BLaER1 treated with 17β-estradiol and CSF1 and Interleukin-3, amounts not matched to agents 10 nM and 100 nM (cell line): ENCODE data around the gene SEMA6B.

Source experiments
- H3K27ac ChIP-seq, 11 experiments: shearing (Covaris generic); formaldehyde crosslinking; 2 replicates each; pipeline ENCODE4 v1.8.1; 2022
- H3K27me3 ChIP-seq, 11 experiments: shearing (Covaris generic); formaldehyde crosslinking; 2 replicates each; pipeline ENCODE4 v1.8.1; 2022
- H3K36me3 ChIP-seq, 11 experiments: shearing (Covaris generic); formaldehyde crosslinking; 2 replicates each; pipeline ENCODE4 v1.8.1; 2022
- H3K4me1 ChIP-seq, 10 experiments: shearing (Covaris generic); formaldehyde crosslinking; 2 replicates each; pipeline ENCODE4 v1.8.1; 2022
- H3K4me2 ChIP-seq, 11 experiments: shearing (Covaris generic); formaldehyde crosslinking; 2 replicates each; pipeline ENCODE4 v1.8.1; 2022
- H3K4me3 ChIP-seq, 10 experiments: shearing (Covaris generic); formaldehyde crosslinking; 2 replicates each; pipeline ENCODE4 v1.8.1; 2022
- H3K9ac ChIP-seq, 11 experiments: shearing (Covaris generic); formaldehyde crosslinking; 2 replicates each; pipeline ENCODE4 v1.8.1; 2022
- H3K9me3 ChIP-seq, 11 experiments: shearing (Covaris generic); formaldehyde crosslinking; replicated peaks in 1 of 11; 2 replicates each; pipeline ENCODE4 v1.8.1; 2022
- H4K20me1 ChIP-seq, 11 experiments: shearing (Covaris generic); formaldehyde crosslinking; 2 replicates each; pipeline ENCODE4 v1.8.1; 2022
- Cebpa-rat ChIP-seq, 11 experiments: shearing (Covaris generic); IDR thresholded peaks; 2 replicates each; pipeline ENCODE4 v1.8.1; 2022

Gene SEMA6B

GRCh38 chr19:4507150-4507452, 52.4 kb downstream of the SEMA6B start:
- H3K27ac ChIP-seq: peak overlapping the region in 6 of 11 experiments; percentile 13 to 79 (median 52); a peak in 10 of 22 replicates
- no peak for TF ChIP-seq Cebpa-rat (IDR thresholded peaks at IDR 0.05)
- H3K27me3 ChIP-seq: no peaks in the 10 kb centered on the region
- peaks cover 4 to 37% (median 15%) of the 10 kb centered on the region in 11 experiments; a peak in 21 of 22 replicates for H3K36me3 ChIP-seq
- no peak overlapping the region for H3K4me3 ChIP-seq
- peak overlapping the region in 3 of 11 experiments; percentile 16 to 60 (median 47); a peak in 6 of 22 replicates for H3K9ac ChIP-seq
- no peaks in the 10 kb centered on the region; a peak in 1 of 22 replicates for H3K9me3 ChIP-seq
- H3K4me1 ChIP-seq: peaks cover 32 to 70% (median 48%) of the 10 kb centered on the region in 10 experiments
- H4K20me1 ChIP-seq: peaks cover 0 to 31% (median 20%) of the 10 kb centered on the region in 11 experiments; a peak in 17 of 22 replicates
- H3K4me2 ChIP-seq: peak overlapping the region in 7 of 11 experiments; percentile 75 to 92 (median 78); a peak in 14 of 22 replicates

- Histone ChIP-seq H3K9ac (peak overlapping the region in 7 of 11 experiments; percentile 2 to 60 (median 37); a peak in 9 of 22 replicates), H3K36me3 (peaks cover 9 to 42% (median 20%) of the 10 kb centered on the region in 11 experiments; a peak in 21 of 22 replicates), H3K4me3 (no peak overlapping the region), H3K9me3 (no peaks in the 10 kb centered on the region; a peak in 1 of 22 replicates), H3K4me2 (peak overlapping the region in 9 of 11 experiments; percentile 19 to 92 (median 77); a peak in 16 of 22 replicates), H3K27ac (peak overlapping the region in 7 of 11 experiments; percentile 13 to 79 (median 52); a peak in 13 of 22 replicates), H3K4me1 (peaks cover 37 to 75% (median 53%) of the 10 kb centered on the region in 10 experiments), H4K20me1 (peaks cover 0 to 36% (median 21%) of the 10 kb centered on the region in 11 experiments; a peak in 18 of 22 replicates), H3K27me3 (no peaks in the 10 kb centered on the region)
- TF ChIP-seq Cebpa-rat (IDR thresholded peaks at IDR 0.05): no peak
Observed at GRCh38 chr19:4506449-4507149, 52.9 kb downstream of the SEMA6B start.

- H3K9me3 ChIP-seq: no peaks in the 10 kb centered on the region; a peak in 1 of 22 replicates
- H3K9ac ChIP-seq: 0 out of 22 replicates have a peak overlapping the region, but pooled peaks of 3 of the 11 experiments have one; percentile 8 to 74 (median 15)
- no peak overlapping the region for H3K4me3 ChIP-seq
- no peaks in the 10 kb centered on the region for H3K27me3 ChIP-seq
- no peak for TF ChIP-seq Cebpa-rat (IDR thresholded peaks at IDR 0.05)
- peak overlapping the region in 8 of 11 experiments; percentile 60 to 92 (median 79); a peak in 16 of 22 replicates for H3K4me2 ChIP-seq
- H3K27ac ChIP-seq: peak overlapping the region in 8 of 11 experiments; percentile 6 to 79 (median 47); a peak in 11 of 22 replicates
- H3K36me3 ChIP-seq: peaks cover 16 to 50% (median 28%) of the 10 kb centered on the region in 11 experiments; a peak in 21 of 22 replicates
- H4K20me1 ChIP-seq: peaks cover 0 to 44% (median 26%) of the 10 kb centered on the region in 11 experiments; a peak in 18 of 22 replicates
- H3K4me1 ChIP-seq: peaks cover 45 to 80% (median 59%) of the 10 kb centered on the region in 10 experiments
Observed at GRCh38 chr19:4505570-4506448, 53.7 kb downstream of the SEMA6B start.

- Histone ChIP-seq H3K36me3 (peaks cover 19 to 58% (median 32%) of the 10 kb centered on the region in 11 experiments; a peak in 21 of 22 replicates), H3K27me3 (no peaks in the 10 kb centered on the region), H3K4me2 (peak overlapping the region; percentile 32 to 96 (median 88); a peak in 21 of 22 replicates), H4K20me1 (peaks cover 0 to 50% (median 26%) of the 10 kb centered on the region in 11 experiments; a peak in 18 of 22 replicates), H3K4me3 (no peak overlapping the region), H3K9me3 (no peaks in the 10 kb centered on the region; a peak in 1 of 22 replicates), H3K9ac (peak overlapping the region in 6 of 11 experiments; percentile 26 to 75 (median 68); a peak in 8 of 22 replicates), H3K4me1 (peaks cover 45 to 77% (median 59%) of the 10 kb centered on the region in 10 experiments), H3K27ac (peak overlapping the region in 6 of 11 experiments; percentile 7 to 79 (median 58); a peak in 11 of 22 replicates)
- no peak for TF ChIP-seq Cebpa-rat (IDR thresholded peaks at IDR 0.05)
Observed at GRCh38 chr19:4504891-4505569, 54.5 kb downstream of the SEMA6B start.

- peak overlapping the region in 8 of 11 experiments; percentile 26 to 75 (median 64); a peak in 11 of 22 replicates for H3K9ac ChIP-seq
- H3K4me3 ChIP-seq: no peak overlapping the region
- no peaks in the 10 kb centered on the region; a peak in 1 of 22 replicates for H3K9me3 ChIP-seq
- H3K27ac ChIP-seq: peak overlapping the region in 8 of 11 experiments; percentile 39 to 79 (median 60); a peak in 12 of 22 replicates
- H3K4me1 ChIP-seq: peaks cover 45 to 70% (median 59%) of the 10 kb centered on the region in 10 experiments
- H3K27me3 ChIP-seq: no peaks in the 10 kb centered on the region
- no peak for TF ChIP-seq Cebpa-rat (IDR thresholded peaks at IDR 0.05)
- peak overlapping the region; percentile 32 to 96 (median 88); a peak in 21 of 22 replicates for H3K4me2 ChIP-seq
- H4K20me1 ChIP-seq: peaks cover 0 to 54% (median 26%) of the 10 kb centered on the region in 11 experiments; a peak in 18 of 22 replicates
- peaks cover 21 to 62% (median 36%) of the 10 kb centered on the region in 11 experiments; a peak in 21 of 22 replicates for H3K36me3 ChIP-seq
Observed at GRCh38 chr19:4504297-4504701, 55.2 kb downstream of the SEMA6B start.

DNA sequence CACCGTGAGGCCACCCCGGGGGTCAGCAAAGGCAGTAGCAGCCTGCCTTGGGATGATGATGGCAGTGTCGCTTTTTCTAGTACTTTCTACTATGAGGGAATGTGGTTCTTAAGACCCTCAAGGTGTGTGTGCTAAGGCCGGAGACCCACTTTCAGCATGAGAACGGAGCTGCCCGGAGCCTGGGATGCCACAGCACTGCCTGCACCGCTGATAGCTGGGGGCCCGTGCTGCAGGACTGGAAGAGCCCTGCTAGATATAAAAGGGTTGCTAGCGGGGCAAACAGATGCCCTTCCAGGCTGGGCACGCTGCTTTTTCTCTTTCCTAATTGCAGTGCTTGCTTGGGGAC, 55.7 kb downstream of the SEMA6B start:
- peak overlapping the region; percentile 32 to 96 (median 88); a peak in 21 of 22 replicates for H3K4me2 ChIP-seq
- peak overlapping the region in 9 of 11 experiments; percentile 1 to 75 (median 62); a peak in 14 of 22 replicates for H3K9ac ChIP-seq
- H3K4me1 ChIP-seq: peaks cover 45 to 70% (median 59%) of the 10 kb centered on the region in 10 experiments
- peak overlapping the region in 2 of 10 experiments; percentile 4 to 32; a peak in 1 of 20 replicates for H3K4me3 ChIP-seq
- H3K27ac ChIP-seq: peak overlapping the region in 8 of 11 experiments; percentile 39 to 79 (median 60); a peak in 13 of 22 replicates
- TF ChIP-seq Cebpa-rat (IDR thresholded peaks at IDR 0.05): no peak
- peaks cover 22 to 67% (median 37%) of the 10 kb centered on the region in 11 experiments for H3K36me3 ChIP-seq
- no peaks in the 10 kb centered on the region for H3K27me3 ChIP-seq
- peaks cover 0 to 54% (median 26%) of the 10 kb centered on the region in 11 experiments; a peak in 18 of 22 replicates for H4K20me1 ChIP-seq
- no peaks in the 10 kb centered on the region; a peak in 1 of 22 replicates for H3K9me3 ChIP-seq

DNA sequence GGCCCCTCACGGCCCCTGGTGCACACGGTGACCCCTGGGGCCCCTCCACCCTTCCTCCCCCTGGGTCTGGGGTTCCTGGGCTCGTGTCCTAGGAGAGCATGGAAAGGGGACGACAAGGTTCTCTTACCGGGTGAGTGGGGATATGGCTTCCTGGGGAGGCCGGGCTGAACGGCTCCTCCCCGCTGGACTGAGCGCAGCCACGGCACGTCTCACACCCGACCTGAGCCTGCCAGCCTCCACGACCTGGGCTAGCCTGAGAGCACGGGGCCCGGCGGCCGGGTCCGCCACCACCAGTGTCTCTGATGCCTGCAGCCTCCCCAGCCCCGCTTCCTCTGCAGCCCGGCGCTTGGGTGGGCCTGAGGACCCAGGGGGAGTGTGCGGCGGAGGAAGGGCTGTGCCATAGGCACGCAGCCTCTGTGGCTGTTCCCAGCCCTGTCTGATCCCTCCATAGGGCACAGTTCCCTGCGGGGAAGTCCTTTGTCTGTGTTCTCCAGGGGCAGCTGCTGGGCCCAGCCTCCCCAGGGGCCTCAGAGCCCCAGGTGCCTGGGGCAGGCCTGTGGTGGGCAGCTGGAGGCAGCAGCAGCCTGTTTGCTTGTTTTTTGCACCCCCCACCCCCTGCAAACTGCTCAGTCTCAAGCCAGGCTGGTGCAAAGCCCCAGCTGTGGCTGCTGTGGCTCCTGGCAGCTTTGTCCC, 56.2 kb downstream of the SEMA6B start:
- peaks cover 27 to 72% (median 42%) of the 10 kb centered on the region in 11 experiments for H3K36me3 ChIP-seq
- TF ChIP-seq Cebpa-rat (IDR thresholded peaks at IDR 0.05): no peak
- peak overlapping the region; percentile 46 to 96 (median 88); a peak in 21 of 22 replicates for H3K4me2 ChIP-seq

More for the DNA sequence above, 56.2 kb downstream of the SEMA6B start:
- Histone ChIP-seq H4K20me1 (peaks cover 0 to 54% (median 26%) of the 10 kb centered on the region in 11 experiments; a peak in 18 of 22 replicates), H3K9me3 (no peaks in the 10 kb centered on the region), H3K27me3 (no peaks in the 10 kb centered on the region), H3K27ac (peak overlapping the region in 8 of 11 experiments; percentile 39 to 79 (median 60); a peak in 16 of 22 replicates), H3K9ac (peak overlapping the region in 9 of 11 experiments; percentile 1 to 75 (median 62); a peak in 17 of 22 replicates), H3K4me3 (peak overlapping the region in 6 of 10 experiments; percentile 4 to 45 (median 32); a peak in 9 of 20 replicates), H3K4me1 (peaks cover 45 to 70% (median 59%) of the 10 kb centered on the region in 10 experiments)
